Dendritic cell treated with granulocyte-macrophage colony-stimulating factor and Interleukin-4, amounts not matched to agents 40 ng/mL and 50 ng/mL, for 4 days (primary cell): ENCODE data around the gene MYOG.

Source experiments
- H3K27ac Mint-ChIP-seq: one replicate; pipeline ENCODE4 v1.8.0; 2022; ENCODE audit warnings: mild to moderate bottlenecking, mixed read lengths
- H3K27me3 Mint-ChIP-seq: one replicate; pipeline ENCODE4 v1.8.0; 2022; ENCODE audit warnings: mild to moderate bottlenecking, mixed read lengths
- H3K36me3 Mint-ChIP-seq: one replicate; pipeline ENCODE4 v1.8.0; 2022; ENCODE audit warnings: low read depth, mixed read lengths
- H3K4me1 Mint-ChIP-seq: one replicate; pipeline ENCODE4 v1.8.0; 2022; ENCODE audit warnings: low read depth, mixed read lengths
- H3K4me3 Mint-ChIP-seq: one replicate; pipeline ENCODE4 v1.8.0; 2022; ENCODE audit warnings: mild to moderate bottlenecking, moderate library complexity, mixed read lengths
- H3K9me3 Mint-ChIP-seq: one replicate; pipeline ENCODE4 v1.8.0; 2022; ENCODE audit warnings: mixed read lengths
- intact Hi-C: fragments of 100-400 bp; cut with micrococcal nuclease; formaldehyde crosslinking; loops from one replicate; pipeline ENCODE4 v1.15.0; 2022

The MYOG gene

GRCh38 chr1:203124011-203124410 is 38.2 kb upstream of the MYOG start:
- Mint-ChIP-seq H3K27me3 (peaks cover 78% of the 10 kb centered on the region), H3K36me3 (no peaks in the 10 kb centered on the region), H3K27ac (no peak overlapping the region), H3K9me3 (no peaks in the 10 kb centered on the region), H3K4me3 (no peak overlapping the region), H3K4me1 (peaks cover 64% of the 10 kb centered on the region)
- intact Hi-C loops = no loop called here

DNA sequence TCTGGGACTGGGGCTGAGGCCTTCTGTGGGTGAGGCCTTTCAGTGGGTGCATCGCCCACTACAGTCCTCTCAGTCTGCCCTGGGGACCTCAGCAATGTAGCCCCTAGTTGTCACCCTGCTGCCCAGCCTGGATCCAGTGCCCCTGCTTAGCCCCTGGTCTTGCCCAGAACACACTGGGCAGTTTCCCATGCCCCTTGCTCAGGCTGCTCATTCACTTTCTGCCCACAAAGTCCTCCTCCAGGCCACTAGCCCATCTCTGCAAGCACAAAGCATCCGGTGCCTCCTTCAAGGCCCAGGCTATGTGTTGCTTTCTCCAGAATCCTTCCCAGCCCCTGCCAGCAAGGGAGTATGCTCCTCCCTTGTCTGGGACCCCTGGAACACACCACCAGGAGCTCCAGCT is 36.3 kb upstream of the MYOG start:
- no peaks in the 10 kb centered on the region for H3K36me3 Mint-ChIP-seq
- intact Hi-C loops = no loop called here
- H3K4me1 Mint-ChIP-seq = peaks cover 51% of the 10 kb centered on the region
- H3K4me3 Mint-ChIP-seq = no peak overlapping the region
- no peaks in the 10 kb centered on the region for H3K9me3 Mint-ChIP-seq
- peaks cover 79% of the 10 kb centered on the region for H3K27me3 Mint-ChIP-seq
- no peak overlapping the region for H3K27ac Mint-ChIP-seq

DNA sequence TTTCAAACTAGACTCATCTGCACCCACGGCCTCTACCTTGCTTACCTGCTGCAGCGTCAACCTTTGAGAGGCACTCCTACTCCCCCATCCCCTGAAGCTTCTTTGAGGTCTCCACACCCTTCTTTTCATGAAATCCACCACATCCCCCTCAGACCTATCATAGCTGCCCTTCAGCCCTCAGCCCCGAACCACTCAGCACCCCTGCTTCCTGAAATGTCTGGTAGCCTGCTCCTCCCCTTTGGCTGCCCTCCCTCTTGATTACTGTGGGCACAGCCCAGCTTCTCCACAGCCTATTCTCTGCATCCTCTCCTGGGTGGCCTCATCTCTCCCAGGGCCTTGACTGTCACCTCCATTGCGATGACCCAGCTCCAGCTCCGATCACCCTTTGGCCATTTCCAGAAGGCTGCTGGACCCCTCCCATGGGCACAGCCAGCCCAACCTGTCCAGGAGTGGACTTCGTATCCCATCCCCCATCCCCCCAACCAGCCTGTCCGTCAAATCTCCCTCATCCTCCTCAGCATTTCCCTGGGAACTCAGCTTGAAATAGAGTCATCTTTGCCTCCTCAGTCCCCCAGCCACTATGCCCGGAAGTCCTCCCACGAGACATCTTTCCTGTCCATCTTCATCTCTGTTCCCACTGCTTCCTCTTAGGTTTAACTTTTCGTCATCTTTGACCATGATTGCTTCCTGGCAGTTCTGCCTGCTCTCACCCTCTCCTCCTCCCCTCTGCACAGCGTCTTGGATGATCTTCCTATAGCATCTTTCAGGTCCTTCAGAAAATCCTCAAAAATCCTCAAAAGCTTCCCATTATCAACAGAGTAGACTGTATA is 35.6 kb upstream of the MYOG start:
- peaks cover 43% of the 10 kb centered on the region for H3K4me1 Mint-ChIP-seq

DNA sequence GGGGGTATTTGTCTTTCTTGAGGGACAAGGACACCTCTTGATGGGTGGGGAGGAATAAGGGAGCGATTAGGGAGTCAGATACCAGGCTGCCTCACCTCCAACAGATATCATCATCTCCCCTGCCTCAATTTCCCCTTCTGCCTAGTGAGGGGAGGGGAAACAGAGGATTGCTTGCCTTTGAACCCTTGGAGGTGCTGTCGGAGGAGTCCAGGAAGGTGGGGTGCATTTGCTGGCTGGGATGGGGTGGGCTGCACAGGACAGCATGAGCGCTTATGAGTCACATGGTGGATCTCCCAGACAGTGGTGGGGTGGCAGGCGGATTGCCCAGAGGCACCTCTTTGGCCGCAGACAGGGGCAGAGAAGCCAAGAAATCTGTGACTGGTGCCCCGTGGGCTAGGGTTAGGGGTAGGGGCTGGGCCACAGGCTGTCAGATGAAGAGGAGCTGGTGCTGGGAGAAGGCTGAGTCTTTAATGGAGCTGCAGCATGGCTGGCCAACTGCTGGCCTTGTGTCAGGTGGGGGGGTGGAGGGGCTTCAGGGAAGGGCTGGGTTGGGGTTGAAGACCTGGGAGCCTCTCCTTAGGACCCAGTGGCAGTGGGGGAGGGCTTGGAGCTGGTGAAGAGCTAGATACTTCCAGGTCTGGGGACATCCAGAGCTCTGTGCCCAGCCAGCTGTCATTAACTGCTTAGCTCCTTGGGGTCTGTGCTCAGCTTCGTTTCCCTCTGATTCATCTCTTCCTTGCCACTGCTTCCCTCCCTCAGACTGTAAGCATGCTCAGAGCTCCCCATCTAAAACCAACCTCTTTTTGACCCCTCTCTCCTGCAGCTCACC is 34.7 kb upstream of the MYOG start:
- Mint-ChIP-seq H3K4me1 (peaks cover 35% of the 10 kb centered on the region), H3K27ac (no peak overlapping the region), H3K36me3 (no peaks in the 10 kb centered on the region), H3K9me3 (no peaks in the 10 kb centered on the region), H3K4me3 (no peak overlapping the region), H3K27me3 (peaks cover 86% of the 10 kb centered on the region)
- intact Hi-C loops = no loop called here

More for the DNA sequence above, 35.6 kb upstream of the MYOG start:
- Mint-ChIP-seq H3K4me3 (no peak overlapping the region), H3K9me3 (no peaks in the 10 kb centered on the region), H3K36me3 (no peaks in the 10 kb centered on the region), H3K27me3 (peaks cover 79% of the 10 kb centered on the region), H3K27ac (no peak overlapping the region)
- intact Hi-C loops = no loop called here

GRCh38 chr1:203117611-203118575 is 32.1 kb upstream of the MYOG start:
- Mint-ChIP-seq H3K4me3 (no peak overlapping the region), H3K27me3 (peaks cover 67% of the 10 kb centered on the region), H3K36me3 (no peaks in the 10 kb centered on the region), H3K4me1 (peaks cover 17% of the 10 kb centered on the region), H3K9me3 (no peaks in the 10 kb centered on the region), H3K27ac (no peak overlapping the region)
- intact Hi-C loops = loop anchor here (1.0 to 5.0 kb wide), 4 partner anchors 55 to 151 kb away; no protein-coding TSS in a partner anchor

- Mint-ChIP-seq H3K9me3 (no peaks in the 10 kb centered on the region), H3K4me3 (no peak overlapping the region), H3K27ac (no peak overlapping the region), H3K4me1 (peaks cover 10% of the 10 kb centered on the region), H3K27me3 (peaks cover 55% of the 10 kb centered on the region), H3K36me3 (no peaks in the 10 kb centered on the region)
- intact Hi-C loops = loop anchor here (5.0 kb wide), 1 partner anchor 79 kb away; no protein-coding TSS in a partner anchor
Observed at GRCh38 chr1:203116091-203116820, 30.4 kb upstream of the MYOG start.

DNA sequence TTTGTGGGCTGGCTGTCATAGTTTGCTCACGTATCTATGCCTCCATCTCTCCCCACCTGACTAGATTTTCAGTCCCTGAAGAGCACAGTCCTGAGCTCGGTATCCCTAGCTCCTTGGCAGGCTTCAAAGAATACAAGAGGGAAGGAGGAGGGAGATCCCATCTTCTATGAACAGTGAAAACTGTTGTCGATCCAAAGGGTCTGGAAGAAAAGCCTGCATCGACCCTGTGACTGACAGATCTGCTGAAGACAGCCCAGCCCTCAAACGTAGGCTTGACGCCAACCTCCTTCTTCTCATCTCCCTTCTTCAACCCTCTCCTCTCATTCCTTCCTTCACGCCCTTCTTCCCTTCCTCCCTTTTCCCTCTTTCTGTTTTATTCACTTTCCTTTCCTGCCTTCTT is 28.4 kb upstream of the MYOG start:
- H3K4me3 Mint-ChIP-seq = no peak overlapping the region
- H3K27me3 Mint-ChIP-seq = peaks cover 53% of the 10 kb centered on the region
- H3K27ac Mint-ChIP-seq = no peak overlapping the region
- H3K9me3 Mint-ChIP-seq = no peaks in the 10 kb centered on the region
- H3K4me1 Mint-ChIP-seq = peaks cover 6% of the 10 kb centered on the region
- H3K36me3 Mint-ChIP-seq = no peaks in the 10 kb centered on the region
- intact Hi-C loops = no loop called here

GRCh38 chr1:203113308-203113707 is 27.5 kb upstream of the MYOG start:
- intact Hi-C loops = no loop called here
- Mint-ChIP-seq H3K9me3 (no peaks in the 10 kb centered on the region), H3K36me3 (no peaks in the 10 kb centered on the region), H3K27me3 (peaks cover 48% of the 10 kb centered on the region), H3K27ac (no peak overlapping the region), H3K4me1 (peaks cover 6% of the 10 kb centered on the region), H3K4me3 (no peak overlapping the region)

DNA sequence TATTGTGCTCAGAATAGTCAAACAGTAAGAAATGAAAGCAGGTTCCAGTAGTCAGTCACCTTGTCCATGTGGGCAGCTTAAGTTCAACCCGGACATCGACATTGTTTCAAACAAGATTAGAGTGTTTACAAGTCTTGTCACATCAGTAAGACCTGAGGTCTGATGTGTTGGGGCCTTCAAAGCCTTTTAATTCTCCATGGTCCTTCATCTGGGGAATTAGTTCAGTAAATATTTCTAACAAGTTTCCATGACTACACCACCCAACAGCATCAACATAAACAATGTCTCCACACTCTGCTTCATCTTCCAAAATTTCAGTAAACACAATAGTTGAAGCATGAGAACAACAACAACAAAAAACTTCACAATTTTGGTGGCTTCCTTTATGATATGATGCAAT is 26.7 kb upstream of the MYOG start:
- Mint-ChIP-seq H3K9me3 (no peaks in the 10 kb centered on the region), H3K36me3 (no peaks in the 10 kb centered on the region), H3K27ac (no peak overlapping the region), H3K27me3 (peaks cover 47% of the 10 kb centered on the region), H3K4me3 (no peak overlapping the region), H3K4me1 (peaks cover under 1% of the 10 kb centered on the region)
- intact Hi-C loops = no loop called here

DNA sequence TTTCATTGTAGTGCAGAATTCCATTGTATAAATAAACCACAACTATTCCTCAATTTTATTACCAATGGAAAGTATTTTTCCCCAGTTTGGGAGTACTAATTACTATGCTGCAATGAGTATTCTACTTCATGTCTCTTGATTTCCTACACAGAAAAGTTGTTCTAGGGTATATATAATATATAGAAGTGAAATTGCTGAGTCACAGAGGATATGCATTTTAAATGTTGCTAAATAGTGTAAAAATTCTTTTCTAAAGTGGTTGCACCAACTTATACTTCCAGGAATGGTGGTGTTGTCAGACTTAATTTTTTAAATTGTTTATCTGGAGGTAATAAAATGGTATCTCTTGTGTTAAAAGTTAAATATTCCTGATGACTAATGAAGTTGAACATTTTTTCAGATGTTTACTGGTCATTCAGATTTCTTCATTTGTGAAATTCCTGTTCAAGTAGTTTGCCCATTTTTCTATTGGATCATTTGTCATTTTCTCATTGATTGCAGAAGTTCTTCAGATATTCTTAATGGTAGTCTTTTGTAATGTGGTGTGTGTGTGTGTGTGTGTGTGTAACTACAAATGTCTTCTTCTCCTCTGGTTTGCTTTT is 19.1 kb upstream of the MYOG start:
- Mint-ChIP-seq H3K4me3 (no peak overlapping the region), H3K27me3 (peaks cover 23% of the 10 kb centered on the region), H3K36me3 (no peaks in the 10 kb centered on the region), H3K9me3 (peaks cover 15% of the 10 kb centered on the region), H3K27ac (no peak overlapping the region), H3K4me1 (peaks cover 29% of the 10 kb centered on the region)
- intact Hi-C loops = no loop called here

DNA sequence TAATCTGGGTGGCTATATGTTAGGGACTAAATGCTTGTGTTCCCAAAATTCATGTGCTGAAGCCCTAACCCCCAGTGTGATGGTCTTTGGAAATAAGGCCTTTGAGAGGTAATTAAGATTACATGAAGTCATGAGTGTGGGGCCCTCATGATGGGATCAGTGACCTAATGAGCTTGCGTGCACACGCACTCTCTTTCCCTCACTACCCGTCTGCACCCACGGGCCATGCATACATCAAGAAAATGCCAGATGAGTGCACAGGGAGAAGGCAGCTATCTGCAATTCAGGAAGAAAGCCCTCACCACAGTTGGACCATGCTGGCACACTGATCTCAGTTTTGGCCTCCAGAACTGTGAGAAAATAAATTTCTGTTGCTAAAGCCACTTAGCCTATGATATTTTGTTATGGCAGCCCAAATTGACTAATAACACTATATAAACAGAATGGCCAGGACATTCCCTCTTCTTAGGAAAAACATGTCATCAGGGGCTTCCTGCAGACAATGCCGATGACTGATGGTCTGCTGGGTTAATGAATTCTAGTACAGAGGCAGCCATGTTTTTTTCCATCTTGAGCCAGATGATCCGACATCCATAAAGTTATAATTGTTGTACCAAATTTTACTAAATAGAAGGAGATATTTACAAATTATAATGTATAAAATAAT is 18.1 kb upstream of the MYOG start:
- peaks cover 15% of the 10 kb centered on the region for H3K27me3 Mint-ChIP-seq
- H3K27ac Mint-ChIP-seq = no peak overlapping the region
- peaks cover 29% of the 10 kb centered on the region for H3K4me1 Mint-ChIP-seq
- peaks cover 15% of the 10 kb centered on the region for H3K9me3 Mint-ChIP-seq
- no peaks in the 10 kb centered on the region for H3K36me3 Mint-ChIP-seq
- no peak overlapping the region for H3K4me3 Mint-ChIP-seq
- intact Hi-C loops = no loop called here

DNA sequence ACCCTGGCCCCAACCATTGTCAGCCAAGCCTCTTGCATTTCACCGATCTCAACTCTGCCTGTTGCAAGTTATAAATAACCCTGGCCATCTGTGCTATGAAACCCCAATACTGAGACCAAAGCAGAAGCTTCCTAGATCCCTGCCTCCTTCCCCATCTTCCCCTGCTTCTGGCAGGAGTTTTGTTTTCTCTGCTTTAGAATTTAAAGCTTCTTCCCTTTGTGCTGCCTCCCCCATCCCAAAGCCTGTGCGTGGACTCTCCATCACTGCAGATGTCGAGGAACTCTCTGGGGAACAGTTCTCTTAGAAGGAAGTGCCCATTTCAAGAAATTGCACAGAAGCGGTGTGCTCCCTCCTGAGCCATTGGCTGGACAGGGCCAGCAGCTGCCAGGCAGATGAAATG is 17.4 kb upstream of the MYOG start:
- H3K27ac Mint-ChIP-seq = no peak overlapping the region
- peaks cover 29% of the 10 kb centered on the region for H3K4me1 Mint-ChIP-seq
- peaks cover 15% of the 10 kb centered on the region for H3K27me3 Mint-ChIP-seq
- H3K36me3 Mint-ChIP-seq = no peaks in the 10 kb centered on the region
- no peak overlapping the region for H3K4me3 Mint-ChIP-seq
- peaks cover 15% of the 10 kb centered on the region for H3K9me3 Mint-ChIP-seq
- intact Hi-C loops = no loop called here
